Measurements from ENCODE around the gene CAST. TPM values are rescaled to one million over a fixed set of nuclear protein-coding genes. Genes with fewer than 3 reads are reported as not detected.

The CAST gene
- total and polyA plus RNA-seq, 3 donors from 2014 or later = 195 to 260 (median 241) TPM

GRCh38 chr5:96675882-96676281, 13.7 kb downstream of the CAST start:
- Histone ChIP-seq H3K4me1 (no peaks in the 10 kb centered on the region), H3K36me3 (ENCODE audit: low read depth, missing control alignments) (no peaks in the 10 kb centered on the region), H3K27ac (no peak overlapping the region), H3K9me3 (no peaks in the 10 kb centered on the region), H3K4me3 (no peak overlapping the region), H3K27me3 (no peaks in the 10 kb centered on the region)
- WGBS, 2 donors = 78 to 81% methylated on average over 1 of the region's 1 CpG
- DNase-seq = no peak
- no peak for TF ChIP-seq POLR2A (IDR thresholded peaks at IDR 0.05)
- no peak for TF ChIP-seq CTCF (IDR thresholded peaks at IDR 0.05)
- intact Hi-C loops (cut with DNase I; ENCODE audit: low total_unique reads) = no loop called here

GRCh38 chr5:96677496-96677895, 15.3 kb downstream of the CAST start:
- intact Hi-C loops (cut with DNase I; ENCODE audit: low total_unique reads) = no loop called here
- no peak for DNase-seq
- Histone ChIP-seq H3K9me3 (no peaks in the 10 kb centered on the region), H3K4me1 (no peaks in the 10 kb centered on the region), H3K27ac (no peak overlapping the region), H3K27me3 (no peaks in the 10 kb centered on the region), H3K4me3 (no peak overlapping the region), H3K36me3 (ENCODE audit: low read depth, missing control alignments) (no peaks in the 10 kb centered on the region)
- 89 to 90% methylated on average over 2 of the region's 2 CpGs for WGBS, 2 donors
- TF ChIP-seq POLR2A (IDR thresholded peaks at IDR 0.05) = no peak
- no peak for TF ChIP-seq CTCF (IDR thresholded peaks at IDR 0.05)

GRCh38 chr5:96679293-96679692, 17.1 kb downstream of the CAST start:
- intact Hi-C loops (cut with DNase I; ENCODE audit: low total_unique reads) = no loop called here
- no peaks in the 10 kb centered on the region for H3K9me3 ChIP-seq
- no peaks in the 10 kb centered on the region for H3K36me3 ChIP-seq (ENCODE audit: low read depth, missing control alignments)
- TF ChIP-seq CTCF (IDR thresholded peaks at IDR 0.05) (no peak), POLR2A (IDR thresholded peaks at IDR 0.05) (no peak)
- no peaks in the 10 kb centered on the region for H3K4me1 ChIP-seq
- no peaks in the 10 kb centered on the region for H3K27me3 ChIP-seq
- no peak for DNase-seq
- 75 to 85% methylated on average over 4 of the region's 4 CpGs for WGBS, 2 donors
- no peak overlapping the region for H3K27ac ChIP-seq
- no peak overlapping the region for H3K4me3 ChIP-seq

- TF ChIP-seq CTCF (IDR thresholded peaks at IDR 0.05) (no peak), POLR2A (IDR thresholded peaks at IDR 0.05) (no peak)
- Histone ChIP-seq H3K36me3 (ENCODE audit: low read depth, missing control alignments) (no peaks in the 10 kb centered on the region), H3K9me3 (no peaks in the 10 kb centered on the region), H3K4me3 (no peak overlapping the region), H3K27ac (no peak overlapping the region), H3K27me3 (no peaks in the 10 kb centered on the region), H3K4me1 (no peaks in the 10 kb centered on the region)
- intact Hi-C loops (cut with DNase I; ENCODE audit: low total_unique reads) = no loop called here
- WGBS, 2 donors = 72 to 79% methylated on average over 11 of the region's 11 CpGs
- no peak for DNase-seq
Measured at GRCh38 chr5:96680759-96681470, 18.7 kb downstream of the CAST start.

GRCh38 chr5:96683392-96683791, 21.2 kb downstream of the CAST start:
- no peak overlapping the region for H3K4me3 ChIP-seq
- WGBS, 2 donors = 83 to 87% methylated on average over 1 of the region's 1 CpG
- TF ChIP-seq CTCF (IDR thresholded peaks at IDR 0.05) (no peak), POLR2A (IDR thresholded peaks at IDR 0.05) (no peak)
- no peak overlapping the region for H3K27ac ChIP-seq
- H3K4me1 ChIP-seq = no peaks in the 10 kb centered on the region
- H3K9me3 ChIP-seq = no peaks in the 10 kb centered on the region
- no peaks in the 10 kb centered on the region for H3K36me3 ChIP-seq (ENCODE audit: low read depth, missing control alignments)
- intact Hi-C loops (cut with DNase I; ENCODE audit: low total_unique reads) = no loop called here
- no peak for DNase-seq
- no peaks in the 10 kb centered on the region for H3K27me3 ChIP-seq
